NCI-H226 (cell line): ENCODE data around the gene ITIH5.

Experiments
- DNase-seq: peaks from one replicate; pipeline ENCODE4 v3.0.0-alpha.2; 2015

ITIH5 gene

GRCh38 chr10:7512487-7512886 is 154.3 kb downstream of the ITIH5 start:
- no peak for DNase-seq

- DNase-seq = no peak
Observed at GRCh38 chr10:7511612-7512011, 155.2 kb downstream of the ITIH5 start.
